Common myeloid progenitor, CD34-positive (primary cell): ENCODE results near the gene YIF1A.

ENCODE experiments used
- CTCF ChIA-PET: fragments of 350-600 bp; sonication (Branson Sonifier 250); formaldehyde crosslinking; loops from one replicate; lab custom pipeline; 2021; ENCODE audit warnings: antibody characterized with exemption; lab: Charles Lee
- POLR2A ChIA-PET: fragments of 350-600 bp; sonication (Branson Sonifier 250); formaldehyde crosslinking; loops from one replicate; lab custom pipeline; 2021; ENCODE audit warnings: antibody characterized with exemption; lab: Charles Lee
- DNase-seq, 3 donors: peaks; one replicate each; pipeline versions ENCODE4 v3.0.0 to v3.0.0-alpha.2; 2013
- H3K27ac ChIP-seq, 2 experiments: 1 replicate in 1 of 2; 2 replicates in 1 of 2; pipeline ENCODE4 v1.7.0; 2013; ENCODE audit warnings: inconsistent platforms in 2 of 2, low read length in 2 of 2, mild to moderate bottlenecking in 2 of 2, low read depth in 1 of 2, moderate library complexity in 1 of 2; ENCODE audit not compliant: severe bottlenecking in 2 of 2, insufficient read depth in 1 of 2, poor library complexity in 1 of 2
- H3K27me3 ChIP-seq, 5 experiments: replicated peaks in 2 of 5; 1 replicate in 3 of 5; 2 replicates in 2 of 5; pipeline versions ENCODE4 v1.6.1 to v1.7.0; 2013; ENCODE audit warnings: low read length in 4 of 5, mild to moderate bottlenecking in 2 of 5, moderate library complexity in 2 of 5, inconsistent platforms in 1 of 5; ENCODE audit not compliant: insufficient read depth in 5 of 5, control insufficient read depth in 4 of 5
- H3K36me3 ChIP-seq, 4 experiments: 1 replicate in 2 of 4; 2 replicates in 2 of 4; pipeline versions ENCODE4 v1.6.1 to v1.7.0; 2013; ENCODE audit warnings: low read length in 3 of 4, control low read depth in 1 of 4, mild to moderate bottlenecking in 1 of 4; ENCODE audit not compliant: control insufficient read depth in 4 of 4, insufficient read depth in 4 of 4
- H3K4me1 ChIP-seq, 4 experiments: 1 replicate in 3 of 4; 2 replicates in 1 of 4; pipeline versions ENCODE4 v1.6.1 to v1.7.1; 2013; ENCODE audit warnings: low read length in 3 of 4, mild to moderate bottlenecking in 3 of 4, control low read depth in 1 of 4, inconsistent platforms in 1 of 4, moderate library complexity in 1 of 4; ENCODE audit not compliant: control insufficient read depth in 4 of 4, insufficient read depth in 4 of 4; ENCODE audit errors: control extremely low read depth in 1 of 4
- H3K4me3 ChIP-seq, 7 experiments: 1 replicate in 4 of 7; 2 replicates in 3 of 7; pipeline versions ENCODE4 v1.5.1 to v1.7.0; 2013; ENCODE audit warnings: mild to moderate bottlenecking in 7 of 7, low read length in 6 of 7, moderate library complexity in 6 of 7, inconsistent platforms in 2 of 7, low read depth in 2 of 7, control low read depth in 1 of 7; ENCODE audit not compliant: insufficient read depth in 4 of 7, control insufficient read depth in 1 of 7; ENCODE audit errors: extremely low read depth in 1 of 7
- H3K9me3 ChIP-seq, 5 experiments: 1 replicate in 4 of 5; 2 replicates in 1 of 5; pipeline versions ENCODE4 v1.6.1 to v1.7.1; 2013; ENCODE audit warnings: low read length in 4 of 5, mild to moderate bottlenecking in 2 of 5, inconsistent platforms in 1 of 5, low read depth in 1 of 5, moderate library complexity in 1 of 5; ENCODE audit not compliant: control insufficient read depth in 4 of 5, insufficient read depth in 2 of 5; ENCODE audit errors: control extremely low read depth in 1 of 5
- WGBS: methylation state at CpG from one replicate; pipeline ENCODE4 v1.1.5; 2013; ENCODE audit not compliant: insufficient coverage; 5-methylcytosine and 5-hydroxymethylcytosine counted together

The YIF1A gene

DNA sequence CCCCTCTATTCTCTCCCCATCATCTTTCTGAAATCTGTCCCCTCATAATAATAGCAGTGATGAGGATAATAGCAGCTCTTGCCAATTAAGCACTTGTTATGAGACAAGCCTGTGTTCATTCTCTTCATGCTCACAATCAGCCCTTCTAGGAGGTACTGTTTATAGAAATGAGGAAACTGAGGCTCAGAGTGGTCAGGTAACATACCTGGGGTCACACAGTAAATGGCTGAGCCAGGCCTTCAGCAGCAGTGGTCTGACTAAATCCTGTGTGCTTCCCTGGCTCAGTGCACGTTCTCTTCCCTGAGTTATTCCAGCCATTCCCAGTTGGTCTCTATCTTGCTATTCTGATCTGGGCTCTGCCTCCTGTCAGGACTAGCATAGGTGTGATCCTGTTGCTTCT, 14.7 kb downstream of the YIF1A start:
- WGBS, result 100% methylated on average over 1 of the region's 1 CpG
- Histone ChIP-seq H3K4me1 (peaks cover 4 to 35% (median 28%) of the 10 kb centered on the region in 4 experiments), H3K4me3 (no peak overlapping the region), H3K9me3 (no peaks in the 10 kb centered on the region), H3K27ac (no peak overlapping the region), H3K36me3 (peaks cover 19 to 54% (median 46%) of the 10 kb centered on the region in 4 experiments), H3K27me3 (peaks cover 0 to 7% (median 5%) of the 10 kb centered on the region in 5 experiments)
- ChIA-PET POLR2A (no interaction called here), CTCF (interaction anchor here (2.0 kb wide), 1 partner anchor 14 kb away, joined by 6 read pairs; no protein-coding TSS in a partner anchor)
- no peak for DNase-seq

DNA sequence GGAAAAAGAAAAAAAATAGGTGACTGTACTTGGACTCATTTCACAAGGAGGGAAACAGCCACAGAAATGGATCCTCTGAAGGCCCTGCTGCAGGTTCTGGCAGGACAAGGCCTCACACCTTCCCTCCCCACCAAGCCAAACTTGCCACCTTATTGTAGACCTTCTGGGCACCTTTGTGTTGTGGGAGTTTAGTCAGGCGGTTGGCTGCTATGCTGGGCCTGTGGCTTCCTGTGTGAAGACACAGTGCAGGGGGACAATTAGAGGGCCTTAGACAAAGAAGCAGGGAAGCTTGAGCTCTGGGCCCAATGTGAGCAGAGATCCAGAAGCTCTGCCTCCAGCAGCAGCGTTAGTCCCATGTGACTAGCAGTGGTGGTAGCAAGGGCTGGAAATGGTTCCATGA, 16.3 kb downstream of the YIF1A start:
- H3K9me3 ChIP-seq, result no peaks in the 10 kb centered on the region
- peaks cover 19 to 54% (median 46%) of the 10 kb centered on the region in 4 experiments for H3K36me3 ChIP-seq
- no peak overlapping the region for H3K27ac ChIP-seq
- DNase-seq, result no peak
- no peak overlapping the region for H3K4me3 ChIP-seq
- WGBS, result 83% methylated on average over 2 of the region's 2 CpGs
- ChIA-PET CTCF (interaction anchor here (1.0 to 3.4 kb wide), 4 partner anchors 8 to 15 kb away, joined by 3 to 17 read pairs (median 5); partner anchors contain the start of gene YIF1A), POLR2A (no interaction called here)
- peaks cover 5 to 37% (median 33%) of the 10 kb centered on the region in 4 experiments for H3K4me1 ChIP-seq
- peaks cover 0 to 2% (median 0%) of the 10 kb centered on the region in 5 experiments for H3K27me3 ChIP-seq

DNA sequence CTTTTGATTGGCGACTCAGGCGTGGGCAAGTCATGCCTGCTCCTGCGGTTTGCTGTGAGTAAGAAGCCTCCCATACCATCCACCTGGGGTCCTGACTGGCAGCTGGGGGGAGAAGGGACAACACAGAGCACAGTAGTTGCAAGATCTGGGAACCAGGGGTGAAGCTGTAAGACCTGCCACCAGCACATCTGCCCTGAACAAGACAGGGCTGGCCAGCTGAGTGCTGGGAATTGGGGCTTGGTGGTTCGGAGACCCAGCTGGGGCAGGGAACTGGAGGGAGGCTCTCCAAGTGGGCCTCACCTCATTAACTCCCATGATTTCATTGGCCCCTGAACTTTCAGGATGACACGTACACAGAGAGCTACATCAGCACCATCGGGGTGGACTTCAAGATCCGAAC, 17.1 kb downstream of the YIF1A start:
- ChIA-PET POLR2A (interaction anchor here (0.6 kb wide), 1 partner anchor 114 kb away, joined by 5 read pairs; no protein-coding TSS in a partner anchor), CTCF (interaction anchor here (1.2 to 3.4 kb wide), 3 partner anchors 9 to 16 kb away, joined by 4 to 17 read pairs (median 10); partner anchors contain the start of gene YIF1A)
- Histone ChIP-seq H3K9me3 (no peaks in the 10 kb centered on the region), H3K4me1 (peaks cover 5 to 35% (median 30%) of the 10 kb centered on the region in 4 experiments), H3K4me3 (no peak overlapping the region), H3K27me3 (peaks cover 0 to 2% (median 0%) of the 10 kb centered on the region in 5 experiments), H3K27ac (no peak overlapping the region), H3K36me3 (peaks cover 19 to 54% (median 46%) of the 10 kb centered on the region in 4 experiments)
- no peak for DNase-seq
- 96% methylated on average over 4 of the region's 7 CpGs for WGBS

DNA sequence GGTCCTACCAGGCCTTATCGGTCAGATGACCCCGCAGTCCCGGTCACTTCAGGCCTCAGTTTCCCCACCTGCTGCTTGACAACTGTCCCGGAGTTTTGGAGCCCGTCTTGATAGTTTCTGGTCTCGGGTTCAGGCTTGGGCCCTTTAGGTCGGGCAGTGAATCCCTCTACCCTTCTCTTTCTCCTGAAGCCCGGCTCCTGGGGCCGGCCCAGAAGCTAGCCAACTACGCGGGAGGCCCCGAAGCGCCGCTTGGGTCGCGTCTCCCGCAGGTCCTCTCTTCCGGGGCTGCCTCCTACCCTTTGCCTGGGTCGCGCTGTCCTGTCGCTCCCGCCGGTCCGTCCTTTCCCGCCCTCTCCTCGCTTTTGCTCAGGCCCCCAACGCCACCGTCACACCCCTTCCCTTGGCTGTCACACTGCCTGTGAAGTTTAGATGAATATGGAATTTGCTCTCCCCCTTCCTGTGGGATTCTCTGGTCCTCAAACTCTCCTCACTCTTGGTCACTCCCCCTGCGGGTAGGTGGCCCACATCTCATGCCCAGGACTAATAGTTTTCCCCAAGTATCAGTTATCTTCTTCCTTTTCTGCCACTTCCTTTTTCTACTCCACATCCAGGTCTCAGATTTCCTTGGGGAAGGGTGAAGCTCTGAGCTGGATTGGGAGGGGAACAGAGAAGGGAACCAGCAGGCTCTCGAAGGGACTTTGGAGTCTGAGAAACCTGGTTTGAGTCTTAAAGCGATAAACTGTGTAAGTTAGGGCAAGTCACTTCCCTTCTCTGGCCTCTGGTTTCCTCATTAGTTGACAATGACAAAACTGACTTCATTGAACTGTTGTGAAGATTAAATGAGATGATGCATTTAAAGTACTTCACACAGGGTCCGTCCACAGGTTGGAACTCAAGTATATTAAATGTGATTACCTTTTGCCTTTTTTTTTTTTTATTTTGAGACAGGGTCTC, 19.7 kb downstream of the YIF1A start:
- Histone ChIP-seq H3K36me3 (peaks cover 14 to 35% (median 29%) of the 10 kb centered on the region in 4 experiments), H3K4me1 (peaks cover 5 to 29% (median 26%) of the 10 kb centered on the region in 4 experiments), H3K27me3 (no peaks in the 10 kb centered on the region), H3K27ac (peak overlapping the region; percentile 64 to 88), H3K9me3 (no peaks in the 10 kb centered on the region), H3K4me3 (peak overlapping the region; percentile 74 to 96 (median 89))
- ChIA-PET CTCF (interaction anchor here (1.3 to 5.6 kb wide), 3 partner anchors 8 to 18 kb away, joined by 3 to 36 read pairs (median 17); partner anchors contain the start of gene YIF1A), POLR2A (interaction anchor here (0.8 to 1.4 kb wide), 2 partner anchors 10 to 13 kb away, joined by 3 to 6 read pairs; no protein-coding TSS in a partner anchor)
- WGBS, result 1% methylated on average over 21 of the region's 32 CpGs
- peak in 2 of 3 donors; percentile 53 to 55 for DNase-seq

DNA sequence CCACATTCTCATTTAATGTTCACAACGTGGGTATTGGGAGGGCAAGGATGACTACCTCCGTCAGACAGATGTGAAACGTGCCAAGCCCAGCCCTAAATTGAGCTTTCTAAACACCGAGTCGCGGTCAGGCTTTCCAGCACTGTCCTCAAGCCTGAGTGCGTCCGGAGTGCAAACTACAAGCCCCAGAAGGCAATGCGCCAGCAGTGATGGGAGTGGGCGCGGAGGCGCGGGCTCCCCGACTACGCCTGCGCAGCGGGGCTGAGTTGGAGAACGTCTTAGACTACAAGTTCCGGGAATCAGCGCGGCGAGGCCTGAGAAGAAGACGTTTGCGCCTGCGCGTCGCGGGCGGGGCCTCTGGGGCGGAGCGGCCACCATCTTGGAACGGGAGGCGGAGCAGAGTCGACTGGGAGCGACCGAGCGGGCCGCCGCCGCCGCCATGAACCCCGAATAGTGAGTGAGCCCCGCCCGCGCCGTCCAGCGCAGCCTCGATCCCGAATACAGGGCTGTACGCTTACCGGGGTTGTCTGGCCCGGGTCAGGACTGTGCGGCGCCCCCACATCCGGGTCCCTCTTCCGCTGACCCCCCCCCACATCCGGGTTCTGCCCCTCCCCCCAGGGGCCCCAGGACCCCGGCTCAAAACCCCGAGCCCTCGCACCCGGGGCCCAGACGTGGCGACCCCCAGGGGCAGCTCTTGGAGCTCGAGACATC, 20.5 kb downstream of the YIF1A start, which contains the start of gene RAB1B:
TSS of gene RAB1B (plus strand) at position 396 of the 708 bp plus-strand sequence. CDS start at position 437, 41 bp downstream.
- POLR2A ChIA-PET, result interaction anchor here (0.7 to 1.4 kb wide), 4 partner anchors 9 to 149 kb away, joined by 3 to 6 read pairs (median 4); no protein-coding TSS in a partner anchor
- Histone ChIP-seq H3K4me1 (peaks cover 5 to 29% (median 26%) of the 10 kb centered on the region in 4 experiments), H3K9me3 (no peaks in the 10 kb centered on the region), H3K4me3 (peak within 1 kb of the TSS; percentile 74 to 96 (median 89)), H3K27ac (peak within 1 kb of the TSS; percentile 64 to 88), H3K27me3 (no peaks in the 10 kb centered on the region), H3K36me3 (peaks cover 11 to 27% (median 24%) of the 10 kb centered on the region in 4 experiments)
- DNase-seq, result peak; percentile 99
- 0% methylated on average over 29 of the region's 64 CpGs for WGBS
- CTCF ChIA-PET, result interaction anchor here (0.7 to 5.6 kb wide), 4 partner anchors 9 to 195 kb away, joined by 3 to 36 read pairs (median 8); partner anchors contain the start of gene YIF1A
